Uterus (tissue), 2 donors: ENCODE measurements around the gene SART1.

Experiments used
- CTCF ChIP-seq, 4 experiments: fragments of 200-600 bp in 2 of 4; fragments of 450-650 bp in 2 of 4; sonication (generic) in 2 of 4; IDR thresholded peaks; one replicate each; pipeline ENCODE4 v1.5.1; 2016 to 2019; ENCODE audit warnings: antibody characterized with exemption in 4 of 4, mild to moderate bottlenecking in 2 of 4, moderate library complexity in 1 of 4
- POLR2A ChIP-seq, 2 donors: fragments of 450-650 bp; IDR thresholded peaks; one replicate each; pipeline ENCODE4 v1.6.1; 2016; ENCODE audit warnings: antibody characterized with exemption in 2 of 2, mild to moderate bottlenecking in 1 of 2, moderate library complexity in 1 of 2

DNA sequence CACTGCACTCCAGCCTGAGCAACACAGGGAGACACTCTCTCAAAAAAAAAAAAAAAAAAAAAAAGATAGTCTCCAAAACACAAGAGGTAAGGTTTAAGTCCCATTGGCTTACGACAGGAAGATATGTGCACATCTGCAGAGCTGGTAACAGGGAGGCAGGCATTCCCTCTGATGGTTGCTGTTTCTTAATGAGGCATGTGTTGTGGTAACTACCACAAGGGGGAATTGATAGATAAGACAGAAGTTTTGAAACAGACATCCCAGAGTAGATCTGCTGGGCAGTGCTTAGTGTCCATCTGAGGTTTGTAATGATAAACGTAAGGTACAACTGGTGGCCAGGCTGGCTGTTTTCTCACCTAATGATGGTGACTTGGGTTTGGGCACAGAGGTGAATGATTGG, 35.8 kb downstream of the SART1 start:
- TF ChIP-seq CTCF (IDR thresholded peaks at IDR 0.05), result no peak
- TF ChIP-seq POLR2A (IDR thresholded peaks at IDR 0.05), result no peak
